H1 (cell line): ENCODE measurements around the gene TRAPPC5.

Source experiments
- POU5F1 ChIP-seq: IDR thresholded peaks from 2 replicates; pipeline ENCODE4 v1.6.1; 2011; ENCODE audit warnings: low read depth, mild to moderate bottlenecking, low read length, moderate library complexity
- SP1 ChIP-seq: IDR thresholded peaks from 2 replicates; pipeline ENCODE4 v1.6.1; 2011; ENCODE audit warnings: low read depth, low read length
- TF ChIP-seq, protein P1 (sequence below), 3 experiments: IDR thresholded peaks; 1 replicate in 2 of 3; 2 replicates in 1 of 3; pipeline versions ENCODE4 v1.5.1 to v1.6.1; 2011; ENCODE audit warnings: low read length in 3 of 3, mild to moderate bottlenecking in 3 of 3, inconsistent platforms in 2 of 3, low read depth in 1 of 3, moderate library complexity in 1 of 3; ENCODE audit not compliant: insufficient read depth in 1 of 3; ENCODE audit errors: control extremely low read depth in 1 of 3

GRCh38 chr19:7689165-7689564 is 8.5 kb downstream of the TRAPPC5 start:
- no peak for TF ChIP-seq SP1
- no peak for TF ChIP-seq POU5F1
- TF ChIP-seq, protein P1, sequence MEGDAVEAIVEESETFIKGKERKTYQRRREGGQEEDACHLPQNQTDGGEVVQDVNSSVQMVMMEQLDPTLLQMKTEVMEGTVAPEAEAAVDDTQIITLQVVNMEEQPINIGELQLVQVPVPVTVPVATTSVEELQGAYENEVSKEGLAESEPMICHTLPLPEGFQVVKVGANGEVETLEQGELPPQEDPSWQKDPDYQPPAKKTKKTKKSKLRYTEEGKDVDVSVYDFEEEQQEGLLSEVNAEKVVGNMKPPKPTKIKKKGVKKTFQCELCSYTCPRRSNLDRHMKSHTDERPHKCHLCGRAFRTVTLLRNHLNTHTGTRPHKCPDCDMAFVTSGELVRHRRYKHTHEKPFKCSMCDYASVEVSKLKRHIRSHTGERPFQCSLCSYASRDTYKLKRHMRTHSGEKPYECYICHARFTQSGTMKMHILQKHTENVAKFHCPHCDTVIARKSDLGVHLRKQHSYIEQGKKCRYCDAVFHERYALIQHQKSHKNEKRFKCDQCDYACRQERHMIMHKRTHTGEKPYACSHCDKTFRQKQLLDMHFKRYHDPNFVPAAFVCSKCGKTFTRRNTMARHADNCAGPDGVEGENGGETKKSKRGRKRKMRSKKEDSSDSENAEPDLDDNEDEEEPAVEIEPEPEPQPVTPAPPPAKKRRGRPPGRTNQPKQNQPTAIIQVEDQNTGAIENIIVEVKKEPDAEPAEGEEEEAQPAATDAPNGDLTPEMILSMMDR (IDR thresholded peaks at IDR 0.05; ENCODE audit: control extremely low read depth in 1 of 3, insufficient read depth in 1 of 3, low read depth in 1 of 3, low read length in 3 of 3) = no peak
